HG03520 (cell line): ENCODE measurements around the gene PSME3IP1.
"Not testable (repeated sequence)": the region's sequence is repeated elsewhere in the genome, so short reads cannot be mapped to it uniquely, and the experiment has no call there.

Experiments
- ATAC-seq: cut with Tn5 transposase; IDR thresholded peaks from one replicate; pipeline ENCODE4 v1.9.1; 2021; ENCODE audit warnings: mild to moderate bottlenecking, moderate library complexity; ENCODE audit not compliant: unreplicated experiment

The PSME3IP1 gene

DNA sequence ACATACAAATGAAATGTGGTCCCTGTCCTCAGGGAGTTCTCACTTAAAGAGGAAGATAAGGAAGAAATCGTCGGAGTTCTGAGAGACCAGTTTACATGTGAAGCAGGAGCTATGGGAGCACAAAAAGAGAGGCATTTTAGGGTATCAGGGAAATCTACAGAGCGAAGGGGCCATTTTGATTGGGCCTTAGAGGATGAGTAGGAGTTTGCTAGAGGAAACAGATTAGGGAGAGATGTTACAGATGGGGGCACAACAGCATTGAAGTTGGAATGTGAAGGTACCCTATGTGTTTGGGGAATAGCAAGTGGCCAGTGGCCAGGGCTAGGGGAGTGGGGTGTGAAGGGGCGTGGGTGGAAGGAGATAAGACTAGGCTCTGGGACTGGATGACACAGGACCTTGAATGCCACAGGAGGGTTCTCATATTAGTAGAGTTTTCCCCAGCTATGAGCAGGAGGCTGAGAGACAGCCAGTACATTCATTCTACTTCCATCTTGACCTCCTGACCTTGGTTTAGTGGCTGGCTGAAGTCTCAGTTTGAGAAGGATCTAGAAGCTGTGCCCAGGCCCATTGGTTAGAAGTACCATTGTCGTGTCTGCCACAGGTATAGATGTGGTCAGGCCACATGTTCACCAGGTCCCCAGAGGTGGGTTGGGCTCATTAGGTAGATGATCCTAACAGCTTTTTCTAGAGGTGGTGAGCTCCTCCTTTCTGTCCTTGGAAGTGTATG is 58.6 kb downstream of the PSME3IP1 start:
- peak; percentile 45 for ATAC-seq

DNA sequence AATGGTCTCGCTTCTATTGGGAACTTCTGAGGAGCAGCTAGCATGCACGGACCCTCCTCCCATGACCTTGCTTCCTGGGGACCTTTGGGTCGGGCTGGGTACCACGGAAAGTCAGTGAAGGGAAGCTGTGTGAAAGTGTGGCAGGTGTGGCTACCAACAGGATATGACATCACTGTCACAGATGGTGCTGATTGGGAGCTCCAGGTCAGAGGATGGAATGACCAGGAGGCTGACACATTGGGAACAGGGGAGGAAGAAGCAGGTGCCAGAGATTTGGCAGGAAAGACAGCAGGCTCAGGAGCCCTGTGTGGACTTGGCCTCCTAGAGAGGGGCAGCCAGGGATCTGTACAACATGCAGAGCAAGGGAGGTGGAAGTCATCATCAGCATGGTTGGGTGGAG is 59.4 kb downstream of the PSME3IP1 start:
- ATAC-seq, result no peak

DNA sequence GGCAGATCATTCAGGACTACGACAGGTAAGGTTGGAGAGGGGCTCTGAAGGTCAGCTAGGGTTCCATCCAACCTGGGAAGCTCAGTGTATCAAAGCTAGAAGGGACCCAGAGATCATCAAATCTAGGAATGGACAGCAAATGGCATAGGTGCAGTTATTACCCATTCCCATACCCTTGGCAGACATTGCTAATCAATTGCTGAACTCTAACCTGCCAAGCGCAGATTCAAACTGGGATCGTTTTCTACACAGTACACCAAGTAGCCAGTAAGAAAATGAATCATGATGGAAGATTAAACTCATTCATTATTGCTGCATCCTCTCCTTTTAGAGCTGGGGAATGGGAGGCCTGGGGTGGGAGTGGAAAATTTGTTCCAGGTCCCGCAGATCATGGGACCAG is 59.9 kb downstream of the PSME3IP1 start:
- ATAC-seq, result no peak

DNA sequence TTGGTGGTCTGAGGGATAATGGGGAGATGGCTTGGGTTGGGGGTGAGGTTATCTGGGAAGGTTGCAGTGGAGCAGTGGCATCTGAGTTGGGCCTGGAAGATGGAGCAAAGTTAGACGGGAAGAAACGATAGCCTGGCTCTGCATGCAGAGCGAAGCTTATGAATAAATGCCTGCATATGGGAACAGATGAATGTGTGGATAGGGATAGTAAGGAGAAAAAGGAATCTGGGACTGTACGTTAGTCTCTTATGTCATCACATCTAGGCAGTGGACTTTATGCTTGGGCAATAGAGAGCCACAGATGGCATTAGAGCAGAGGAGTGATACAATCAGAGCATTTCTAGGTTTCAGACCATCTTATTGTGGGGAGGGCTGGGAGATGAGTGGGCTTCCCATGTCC is 60.5 kb downstream of the PSME3IP1 start:
- ATAC-seq, result no peak

DNA sequence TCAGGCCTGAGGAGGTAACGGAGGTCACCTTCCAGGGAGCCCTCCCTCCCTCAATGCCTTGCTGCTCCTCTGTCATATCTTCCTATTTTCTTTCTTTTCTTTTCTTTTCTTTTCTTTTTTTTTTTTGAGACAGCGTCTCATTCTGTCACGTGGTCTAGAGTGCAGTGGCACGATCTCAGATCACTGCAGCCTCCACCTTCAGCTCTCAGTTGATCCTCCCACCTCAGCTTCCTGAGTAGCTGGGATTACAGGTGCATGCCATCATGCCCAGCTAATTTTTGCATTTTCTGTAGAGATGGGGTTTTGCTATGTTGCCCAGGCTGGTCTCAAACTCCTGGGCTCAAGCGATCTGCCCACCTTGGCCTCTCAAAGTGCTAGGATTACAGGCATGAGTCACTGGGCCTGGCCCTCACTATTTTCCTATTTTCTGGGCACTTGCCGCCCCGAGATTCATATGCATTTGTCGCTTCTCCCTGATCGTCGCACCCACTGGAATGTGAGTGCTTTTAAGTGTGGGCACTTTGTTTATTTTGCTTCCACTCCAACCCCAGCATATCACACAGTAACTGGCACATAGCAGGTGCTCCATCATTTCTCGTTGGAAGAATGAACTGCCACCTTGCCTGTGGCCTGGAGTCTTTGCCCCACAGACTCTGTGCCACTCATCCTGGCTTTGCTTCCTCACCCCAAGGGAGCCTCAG is 61.7 kb downstream of the PSME3IP1 start:
- ATAC-seq, result no peak

DNA sequence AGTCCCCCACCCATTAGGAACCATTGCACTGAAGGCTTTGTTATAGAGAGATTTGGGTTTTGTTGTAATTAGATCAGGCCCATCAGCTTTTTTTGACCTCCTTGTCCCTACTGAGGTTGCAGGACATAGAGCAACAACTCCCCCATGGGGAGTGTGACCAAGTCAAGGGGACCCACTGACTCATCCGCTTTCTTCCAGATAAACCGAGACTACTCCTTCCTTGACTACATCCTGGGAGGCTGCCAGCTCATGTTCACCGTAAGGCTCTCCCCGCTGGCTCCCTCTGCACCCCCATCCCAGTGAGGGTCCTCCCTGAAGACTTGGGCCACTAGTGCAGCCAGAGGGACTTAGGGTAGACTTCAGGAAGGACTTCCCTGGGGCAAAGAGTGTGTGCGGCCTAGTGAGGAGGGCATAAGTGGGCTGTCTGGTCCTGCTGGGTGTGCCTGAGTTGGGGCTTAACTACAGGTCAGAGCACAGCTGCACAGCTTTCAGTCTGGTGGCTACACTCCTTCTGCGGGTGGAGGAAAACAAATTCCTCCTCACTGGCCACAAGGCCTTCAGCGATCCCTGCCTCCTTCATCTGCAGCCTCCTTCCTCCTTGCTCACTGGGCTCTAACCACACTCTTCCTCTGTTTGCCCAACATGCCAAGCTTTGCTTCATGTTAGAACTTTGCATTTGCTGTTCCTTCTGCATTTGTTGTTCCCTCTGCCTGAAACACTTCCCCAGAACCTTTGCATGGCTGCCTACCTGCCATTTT is 62.4 kb downstream of the PSME3IP1 start:
- ATAC-seq, result no peak

DNA sequence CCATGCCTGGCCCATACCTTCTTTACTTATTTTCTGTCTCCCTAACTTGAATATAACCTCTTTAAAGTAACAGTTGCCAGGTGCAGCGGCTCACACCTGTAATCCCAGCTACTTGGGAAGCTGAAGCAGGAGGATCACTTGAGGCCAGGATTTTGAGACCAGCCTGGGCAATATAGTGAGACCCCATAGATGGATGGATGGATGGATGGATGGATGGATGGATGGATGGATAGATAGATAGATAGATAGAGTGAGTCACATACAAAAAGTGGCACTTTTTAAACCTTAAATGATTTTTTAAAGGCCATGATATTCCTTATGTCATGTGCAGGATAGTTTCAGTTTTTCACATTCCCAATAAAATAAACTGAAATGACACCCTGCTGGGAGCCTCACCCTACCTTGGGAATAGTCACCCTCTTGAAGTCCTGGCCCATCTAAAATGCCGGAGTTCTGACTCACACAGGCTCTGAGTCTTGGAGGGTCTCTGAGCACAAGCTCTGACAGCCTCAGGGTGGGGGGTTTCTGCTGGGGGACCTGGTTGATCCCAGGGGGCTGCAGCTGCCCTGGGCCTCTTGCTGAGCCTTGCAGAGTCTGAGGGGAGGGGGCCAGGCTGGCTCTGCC is 67.3 kb downstream of the PSME3IP1 start:
- ATAC-seq, result no peak

DNA sequence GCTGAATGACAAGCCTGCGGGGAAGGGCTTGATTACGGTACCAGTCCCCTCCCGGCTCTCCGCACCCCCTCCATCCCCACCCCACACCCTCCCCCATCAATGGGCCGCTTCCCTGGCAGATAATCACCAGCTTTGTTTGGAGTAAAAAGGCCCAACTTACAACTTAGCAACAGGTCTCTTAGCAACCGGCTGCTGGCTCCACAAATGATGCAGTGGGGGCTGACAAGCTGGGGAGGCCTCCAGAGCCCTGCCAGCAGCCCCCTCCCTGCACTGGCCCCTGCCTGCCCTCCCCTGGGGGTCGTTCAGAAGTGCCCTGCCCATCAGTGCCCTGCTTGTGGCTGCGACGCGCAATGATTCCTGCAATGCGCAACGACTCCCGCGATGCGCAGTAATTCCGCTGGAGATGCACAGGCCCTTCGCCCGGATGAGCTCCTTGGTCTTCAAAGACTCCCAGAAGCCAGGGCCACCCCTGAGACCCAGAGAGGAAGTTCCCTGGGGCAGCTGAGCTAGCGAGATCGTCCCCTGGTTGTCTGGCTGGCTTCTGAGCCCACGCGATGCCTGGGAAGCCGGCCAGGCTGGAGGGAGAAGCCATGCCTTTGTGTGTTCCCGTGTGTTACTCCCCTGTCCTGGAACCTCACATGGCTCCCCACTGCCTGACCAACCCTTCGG is 70.2 kb downstream of the PSME3IP1 start:
- ATAC-seq, result no peak

DNA sequence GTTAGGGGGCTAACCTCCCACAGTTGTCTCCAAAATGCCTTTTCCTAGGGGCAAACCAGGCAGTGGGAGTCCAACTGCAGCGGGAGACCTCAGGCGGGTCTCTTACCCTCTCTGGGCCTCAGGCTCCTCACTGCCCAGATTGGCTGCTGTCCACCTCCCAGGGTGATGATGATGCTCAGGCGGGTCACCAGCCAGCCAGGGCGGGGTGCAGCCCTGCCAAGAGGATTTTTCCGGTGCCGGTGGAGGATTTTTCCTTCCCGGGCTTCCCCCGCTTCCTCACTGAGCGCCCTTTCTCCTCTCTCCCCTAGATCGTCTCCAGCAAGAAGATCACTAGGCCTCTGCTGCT is 70.7 kb downstream of the PSME3IP1 start:
- ATAC-seq, result no peak

DNA sequence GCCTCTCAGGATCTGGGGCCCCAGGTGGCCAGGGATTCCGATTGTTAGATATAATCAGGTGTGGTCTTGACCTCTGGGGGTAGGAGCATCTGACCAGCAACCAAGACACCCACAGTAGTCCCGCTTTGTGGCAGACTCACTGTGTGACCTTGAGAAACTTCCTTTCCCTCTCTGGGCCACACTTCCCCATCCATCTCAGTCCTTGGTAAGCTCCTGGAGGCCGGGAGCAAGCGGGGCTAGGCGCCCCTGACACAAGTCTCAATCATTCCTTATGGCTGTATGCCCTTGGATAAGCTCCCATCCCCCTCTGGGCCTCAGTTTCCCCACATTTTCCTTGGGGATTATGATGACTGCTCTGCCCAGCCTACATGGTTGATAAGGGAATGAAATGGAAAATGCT is 72.2 kb downstream of the PSME3IP1 start:
- ATAC-seq, result no peak

DNA sequence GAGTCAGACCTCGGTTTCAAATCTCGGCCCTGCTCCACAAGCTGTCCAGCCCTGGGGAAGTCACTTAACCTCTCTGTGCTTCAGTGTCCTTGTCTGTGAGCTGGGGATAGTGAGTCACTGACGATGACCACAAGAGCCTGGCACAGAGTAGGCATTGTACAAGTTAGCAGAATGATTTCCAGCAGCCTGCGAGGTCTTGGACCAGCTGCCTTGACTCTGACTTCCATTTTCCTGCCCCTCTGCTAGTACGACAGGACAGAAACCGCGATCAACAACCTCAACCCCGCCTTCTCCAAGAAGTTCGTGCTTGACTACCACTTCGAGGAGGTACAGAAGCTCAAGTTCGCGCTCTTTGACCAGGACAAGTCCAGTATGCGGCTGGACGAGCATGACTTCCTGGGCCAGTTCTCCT is 72.8 kb downstream of the PSME3IP1 start:
- ATAC-seq, result no peak

DNA sequence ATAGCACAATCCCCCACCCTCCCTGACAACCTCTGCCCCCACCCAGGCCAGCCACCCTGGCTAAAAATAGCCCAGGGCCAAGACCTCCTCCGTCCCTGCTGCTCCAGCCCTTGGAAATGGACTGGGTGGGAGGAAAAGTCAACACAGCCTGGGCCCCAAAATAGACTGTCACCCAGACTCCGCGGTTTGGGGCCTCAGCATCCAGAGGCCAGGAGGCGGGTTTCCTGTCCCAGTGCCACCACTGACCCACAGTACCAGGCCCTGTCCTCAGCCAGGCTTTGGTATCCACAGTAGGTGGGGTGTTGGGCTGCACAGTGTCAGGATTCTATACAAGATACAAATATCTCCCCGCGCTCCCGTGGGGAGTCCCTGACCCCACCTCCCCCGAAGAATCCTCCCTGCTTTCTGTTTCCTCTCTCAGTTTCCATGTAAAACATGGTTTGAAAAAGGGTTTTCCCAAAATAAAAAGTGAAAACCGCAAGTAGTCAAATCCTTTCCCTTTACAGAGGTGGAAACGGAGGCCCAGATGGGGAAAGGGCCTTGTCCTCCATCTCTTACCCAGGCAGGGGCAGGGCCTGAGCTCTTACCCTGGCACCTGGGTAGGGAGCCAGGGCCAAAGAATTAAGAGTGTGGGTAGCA is 73.3 kb downstream of the PSME3IP1 start:
- no peak for ATAC-seq

DNA sequence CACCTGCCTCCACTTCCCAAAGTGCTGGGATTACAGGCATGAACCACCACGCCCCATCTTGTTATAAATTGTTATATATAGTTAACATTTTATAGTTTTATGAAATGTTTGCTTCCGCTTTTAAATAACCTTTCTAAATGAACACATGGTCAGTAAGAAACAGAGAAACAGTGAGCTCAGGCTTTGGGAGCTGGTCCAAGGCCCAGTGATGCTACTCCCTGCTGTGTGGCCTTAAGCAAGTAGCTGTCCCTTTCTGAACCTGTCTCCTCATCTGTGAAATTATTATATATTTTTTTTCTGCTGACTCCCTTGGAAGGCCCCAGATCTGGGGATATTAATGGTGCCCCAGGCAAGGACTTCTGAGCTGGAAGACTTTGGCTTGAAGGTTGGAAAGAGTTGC is 74.4 kb downstream of the PSME3IP1 start:
- no peak for ATAC-seq

DNA sequence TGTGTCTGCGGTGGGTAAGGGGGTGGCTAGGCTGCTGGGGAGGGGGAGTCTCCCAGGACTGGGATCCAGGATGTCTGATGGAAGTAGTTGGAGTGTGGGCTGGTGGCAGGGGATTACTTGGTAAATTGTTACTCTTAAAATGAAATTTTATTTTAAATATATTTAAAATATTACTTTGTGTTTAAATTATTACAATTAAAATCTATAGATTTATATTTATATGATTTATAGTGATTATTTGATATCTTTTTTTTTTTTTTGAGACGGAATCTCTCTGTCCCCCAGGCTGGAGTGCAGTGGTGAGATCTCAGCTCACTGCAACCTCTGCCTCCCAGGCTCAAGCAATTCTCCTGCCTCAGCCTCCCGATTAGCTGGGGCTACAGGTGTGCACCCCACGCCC is 74.9 kb downstream of the PSME3IP1 start:
- no peak for ATAC-seq

DNA sequence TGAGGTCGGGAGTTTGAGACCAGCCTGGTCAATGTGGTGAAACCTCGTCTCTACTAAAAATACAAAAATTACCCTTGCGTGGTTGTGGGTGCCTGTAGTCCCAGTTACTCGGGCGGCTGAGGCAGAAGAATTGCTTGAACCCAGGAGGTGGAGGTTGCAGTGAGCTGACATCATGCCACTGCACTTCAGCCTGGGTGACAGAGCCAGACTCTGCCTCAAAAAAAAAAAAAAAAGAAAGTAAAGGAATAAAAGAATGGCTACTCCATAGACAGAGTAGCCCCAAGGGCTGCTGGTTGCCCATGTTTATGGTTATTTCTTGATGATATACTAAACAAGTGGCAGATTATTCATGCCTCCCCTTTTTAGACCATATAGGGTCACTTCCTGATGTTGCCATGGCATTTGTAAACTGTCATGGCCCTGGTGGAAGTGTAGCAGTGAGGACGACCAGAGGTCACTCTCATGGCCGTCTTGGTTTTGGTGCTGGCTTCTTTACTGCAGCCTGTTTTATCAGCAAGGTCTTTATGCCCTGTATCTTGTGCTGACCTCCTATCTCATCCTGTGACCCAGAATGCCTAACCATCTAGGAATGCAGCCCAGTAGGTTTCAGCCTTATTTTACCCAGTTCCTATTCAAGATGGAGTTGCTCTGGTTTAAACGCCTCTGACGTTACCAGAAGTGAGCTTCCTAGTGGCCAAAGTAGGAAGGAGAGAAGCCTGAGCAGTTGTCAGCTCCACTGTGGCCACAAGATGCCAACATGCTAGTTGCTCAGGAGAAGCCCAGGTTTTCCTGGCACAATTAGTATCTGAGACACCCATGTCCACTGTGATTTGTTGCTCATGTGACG is 76.4 kb downstream of the PSME3IP1 start:
- ATAC-seq, result not testable (repeated sequence)

DNA sequence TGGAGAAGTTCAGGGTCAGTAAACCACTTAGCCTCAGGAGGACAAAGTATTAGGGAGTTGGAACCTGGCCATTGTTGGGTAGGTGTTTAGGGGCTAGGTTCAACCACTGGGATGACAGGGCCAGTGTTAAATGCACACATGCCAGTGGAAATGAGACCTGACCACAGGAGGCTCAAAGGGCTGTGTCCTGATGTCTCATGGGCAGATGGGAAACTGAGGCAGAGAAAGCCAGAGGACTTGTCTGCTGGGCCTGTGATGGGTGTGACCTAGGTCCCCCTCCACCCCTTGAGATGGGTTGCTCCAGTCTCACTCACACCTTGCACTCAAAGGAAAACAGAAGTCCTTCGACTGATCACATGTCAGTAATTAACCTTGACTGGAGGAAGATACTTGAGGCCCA is 77.4 kb downstream of the PSME3IP1 start:
- ATAC-seq, result no peak

DNA sequence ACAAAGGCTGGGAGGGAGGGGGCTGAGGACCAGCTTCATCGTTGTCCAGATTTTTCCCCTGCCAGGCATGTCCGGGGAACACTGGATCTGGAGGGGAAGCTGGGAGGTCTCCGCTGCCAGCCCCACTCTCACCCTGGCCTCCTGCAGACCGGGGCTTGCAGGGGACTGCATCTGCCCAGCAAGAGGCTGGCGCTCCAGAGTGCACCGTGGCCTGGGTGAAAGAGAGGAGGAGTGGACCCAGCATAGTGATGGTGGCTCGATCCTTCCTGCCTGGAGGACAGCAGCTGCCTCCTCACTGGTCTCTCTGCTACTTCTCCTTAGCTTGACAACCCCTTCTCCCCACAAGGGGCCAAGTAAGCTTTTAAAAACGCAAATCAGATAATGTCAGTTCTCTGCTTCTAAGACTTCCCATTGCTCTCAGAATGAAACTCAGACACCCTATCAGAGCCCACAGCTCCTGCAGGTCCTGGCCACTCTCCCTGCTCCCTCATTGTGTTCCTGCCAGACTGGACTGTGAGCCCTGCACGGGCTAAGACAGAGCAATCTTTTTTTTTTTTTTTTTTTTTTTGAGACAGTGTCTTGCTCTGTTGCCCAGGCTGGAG is 78.4 kb downstream of the PSME3IP1 start:
- ATAC-seq, result no peak

DNA sequence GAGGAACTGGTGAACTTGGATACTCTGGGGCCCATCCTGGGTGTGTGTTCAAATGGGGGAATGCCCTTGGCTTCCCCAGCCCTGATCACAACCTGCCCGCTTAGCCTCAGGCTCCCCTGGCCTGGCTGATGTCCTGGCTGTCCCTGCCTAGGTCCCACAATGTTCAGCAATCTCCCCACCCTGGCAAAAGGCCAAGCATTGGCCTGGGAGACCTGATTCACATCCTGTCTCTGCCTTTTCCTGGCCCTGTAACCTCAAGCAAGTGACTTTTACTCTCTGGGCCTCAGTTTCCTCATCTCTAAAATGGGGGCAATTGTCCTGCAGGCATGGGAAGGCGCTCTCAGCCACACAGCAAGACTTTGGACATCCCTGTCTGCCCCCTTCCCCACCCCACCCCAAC is 79.1 kb downstream of the PSME3IP1 start:
- ATAC-seq, result no peak

DNA sequence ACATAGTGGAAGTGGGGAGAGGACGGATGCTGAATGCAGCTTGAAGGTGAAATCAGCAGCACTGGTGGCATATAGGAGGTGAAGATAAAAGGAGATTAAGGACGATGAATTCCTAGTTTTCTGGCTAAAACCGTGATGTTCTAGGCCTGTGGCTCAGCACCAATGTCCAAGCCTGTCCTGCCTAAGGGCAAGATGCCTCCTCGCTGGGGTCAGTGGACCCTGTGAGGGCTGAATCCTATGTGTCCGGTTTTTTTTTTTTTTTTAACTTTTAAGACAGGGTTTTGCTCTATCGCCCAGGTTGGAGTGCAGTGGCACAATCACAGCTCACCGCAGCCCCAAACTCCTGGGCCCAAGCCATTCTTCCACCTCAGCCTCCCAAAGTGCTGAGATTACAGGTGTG is 80.7 kb downstream of the PSME3IP1 start:
- no peak for ATAC-seq
